ENCODE results near the gene CFAP119.

DNA sequence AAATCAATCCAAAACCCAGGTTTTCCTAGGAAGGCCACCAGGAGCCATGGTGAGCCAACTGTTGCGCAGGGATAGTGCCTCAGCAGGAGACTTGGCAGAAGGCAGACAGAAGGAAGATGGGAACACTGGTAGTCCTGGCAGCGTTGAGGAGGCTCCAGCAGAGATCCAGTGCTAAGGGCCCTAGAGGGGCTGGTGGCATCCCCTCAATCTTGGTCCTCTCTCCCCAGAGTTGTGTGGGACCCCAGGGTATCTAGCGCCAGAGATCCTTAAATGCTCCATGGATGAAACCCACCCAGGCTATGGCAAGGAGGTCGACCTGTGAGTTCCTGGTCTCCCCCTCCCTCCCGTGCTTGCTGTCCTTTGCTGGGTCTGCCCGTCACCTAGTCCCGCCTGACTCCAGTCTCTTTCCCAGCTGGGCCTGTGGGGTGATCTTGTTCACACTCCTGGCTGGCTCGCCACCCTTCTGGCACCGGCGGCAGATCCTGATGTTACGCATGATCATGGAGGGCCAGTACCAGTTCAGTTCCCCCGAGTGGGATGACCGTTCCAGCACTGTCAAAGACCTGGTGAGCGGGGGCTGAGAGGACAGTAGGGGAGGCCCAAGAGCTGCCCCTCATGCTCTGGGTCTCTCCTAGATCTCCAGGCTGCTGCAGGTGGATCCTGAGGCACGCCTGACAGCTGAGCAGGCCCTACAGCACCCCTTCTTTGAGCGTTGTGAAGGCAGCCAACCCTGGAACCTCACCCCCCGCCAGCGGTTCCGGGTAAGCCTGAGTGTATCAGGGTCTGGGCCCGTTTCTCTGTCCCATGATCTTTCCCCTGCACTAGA, 5.7 kb downstream of the CFAP119 start:
- no peak for TF ChIP-seq EZH2 (IDR thresholded peaks at IDR 0.05; ENCODE audit: low read length, unreplicated experiment)
- no peak for TF ChIP-seq EZH2phosphoT487 (IDR thresholded peaks at IDR 0.05; ENCODE audit: borderline replicate concordance, low read length)
